HepG2 (cell line): ENCODE measurements around the gene CDC6. TPM values are rescaled to one million over a fixed set of nuclear protein-coding genes. Genes with fewer than 3 reads are reported as not detected.

Source experiments
- ARNTL ChIP-seq: sonication (generic); formaldehyde crosslinking; IDR thresholded peaks from 2 replicates; pipeline ENCODE4 v1.4.0; 2020; ENCODE audit warnings: mild to moderate bottlenecking, missing genetic modification reagents
- BORCS8-MEF2B ChIP-seq: sonication (generic); formaldehyde crosslinking; IDR thresholded peaks from 2 replicates; pipeline ENCODE4 v1.8.0; 2022; ENCODE audit warnings: mild to moderate bottlenecking, missing genetic modification reagents
- BRCA1 ChIP-seq: sonication (generic); formaldehyde crosslinking; IDR thresholded peaks from 2 replicates; pipeline ENCODE4 v1.4.0; 2020; ENCODE audit warnings: missing genetic modification reagents
- E2F5 ChIP-seq: sonication (generic); formaldehyde crosslinking; conservative IDR thresholded peaks from 2 replicates; pipeline ENCODE4 v1.4.0; 2020; ENCODE audit warnings: missing genetic modification reagents
- MAFF ChIP-seq: IDR thresholded peaks from 2 replicates; pipeline ENCODE4 v1.6.1; 2011; ENCODE audit warnings: low read depth, low read length, improper control_type of control experiment
- MXD1 ChIP-seq: sonication (generic); formaldehyde crosslinking; IDR thresholded peaks from 2 replicates; pipeline ENCODE4 v1.4.0; 2020; ENCODE audit warnings: mild to moderate bottlenecking, missing genetic modification reagents
- NFIB ChIP-seq: sonication (generic); formaldehyde crosslinking; IDR thresholded peaks from 2 replicates; pipeline ENCODE4 v1.9.0; 2021; ENCODE audit warnings: missing genetic modification reagents, mild to moderate bottlenecking, borderline replicate concordance
- RARG ChIP-seq: sonication (generic); formaldehyde crosslinking; IDR thresholded peaks from 2 replicates; pipeline ENCODE4 v1.4.0; 2020; ENCODE audit warnings: low read depth, mild to moderate bottlenecking, missing genetic modification reagents
- SNAPC5 ChIP-seq: sonication (generic); formaldehyde crosslinking; IDR thresholded peaks from 2 replicates; pipeline ENCODE4 v1.8.1; 2023; ENCODE audit warnings: mild to moderate bottlenecking, missing genetic modification reagents, borderline replicate concordance
- SP5 ChIP-seq: IDR thresholded peaks from 2 replicates; pipeline ENCODE4 v1.6.1; 2016; ENCODE audit warnings: low read depth, borderline replicate concordance
- SRSF1 ChIP-seq: fragments of 200-400 bp; formaldehyde crosslinking; optimal IDR thresholded peaks from 2 replicates; pipeline ENCODE3; 2017; ENCODE audit warnings: mild to moderate bottlenecking, low read depth, low read length, moderate library complexity
- SRSF4 ChIP-seq: fragments of 200-400 bp; formaldehyde crosslinking; IDR thresholded peaks from one replicate; pipeline ENCODE4 v1.6.1; 2018; ENCODE audit warnings: mild to moderate bottlenecking, low read depth, low read length, moderate library complexity; ENCODE audit not compliant: poor library complexity, severe bottlenecking
- SRY ChIP-seq: sonication (generic); formaldehyde crosslinking; IDR thresholded peaks from 2 replicates; pipeline ENCODE4 v1.8.0; 2022; ENCODE audit warnings: mild to moderate bottlenecking, missing genetic modification reagents
- TOE1 ChIP-seq: sonication (generic); formaldehyde crosslinking; IDR thresholded peaks from 2 replicates; pipeline ENCODE4 v1.4.0; 2020; ENCODE audit warnings: mild to moderate bottlenecking, missing genetic modification reagents
- ZBTB4 ChIP-seq: sonication (generic); formaldehyde crosslinking; IDR thresholded peaks from 2 replicates; pipeline ENCODE4 v1.4.0; 2020; ENCODE audit warnings: missing genetic modification reagents, mild to moderate bottlenecking, borderline replicate concordance
- ZFP90 ChIP-seq: sonication (generic); formaldehyde crosslinking; IDR thresholded peaks from 2 replicates; pipeline ENCODE4 v1.8.0; 2022; ENCODE audit warnings: missing genetic modification reagents, mild to moderate bottlenecking, inconsistent platforms, borderline replicate concordance
- ZKSCAN8 ChIP-seq: IDR thresholded peaks from 2 replicates; pipeline ENCODE4 v1.6.1; 2016; ENCODE audit warnings: borderline replicate concordance, missing genetic modification reagents, missing compliant biosample characterization
- ZNF264 ChIP-seq: sonication (generic); formaldehyde crosslinking; IDR thresholded peaks from 2 replicates; pipeline ENCODE4 v1.4.0; 2020; ENCODE audit warnings: missing genetic modification reagents
- ZNF350 ChIP-seq: sonication (generic); formaldehyde crosslinking; IDR thresholded peaks from 2 replicates; pipeline ENCODE4 v1.4.0; 2020; ENCODE audit warnings: mild to moderate bottlenecking, low read depth, missing genetic modification reagents, borderline replicate concordance
- ZNF446 ChIP-seq: sonication (generic); formaldehyde crosslinking; IDR thresholded peaks from 2 replicates; pipeline ENCODE4 v1.5.0; 2020; ENCODE audit warnings: mild to moderate bottlenecking, missing genetic modification reagents
- ZNF652 ChIP-seq: IDR thresholded peaks from 2 replicates; pipeline ENCODE4 v1.6.1; 2016; ENCODE audit warnings: low read depth, borderline replicate concordance
- ZNF674 ChIP-seq: sonication (generic); formaldehyde crosslinking; IDR thresholded peaks from 2 replicates; pipeline ENCODE4 v1.5.0; 2020; ENCODE audit warnings: low read depth, mild to moderate bottlenecking, missing genetic modification reagents
- polyA plus RNA-seq, 8 experiments: library from polyadenylated mRNA; depleted of rRNA in 3 of 8; stranded (reverse) in 7 of 8; unstranded in 1 of 8; fragments of >200 nt; fragmentation: Illumina TruSeq in 4 of 8; extraction: Trizol in 4 of 8; gene quantifications; 2 replicates each; pipeline versions ENCODE4 v1.2.1 to v1.2.3, GENCODE V29; 2011 to 2016; ENCODE audit warnings: low read depth in 4 of 8, missing spikeins in 1 of 8, mixed read lengths in 1 of 8; ENCODE audit not compliant: insufficient read depth in 1 of 8
- total RNA-seq, 5 experiments: library from RNA; depleted of rRNA; stranded (reverse); fragments of >200 nt; fragmentation: Illumina TruSeq; extraction: Trizol; gene quantifications; 2 replicates each; pipeline ENCODE4 v1.2.3, GENCODE V29; 2016; ENCODE audit warnings: low read depth in 1 of 5

CDC6 gene
- total and polyA plus RNA-seq, 2 of the 13 experiments (the other 11 are each of a cell fraction or from before 2014, with no cell fraction given), result 17.4 to 114 TPM

- TF ChIP-seq ZKSCAN8 (CRISPR knock-in tag) (no peak), BRCA1 (no peak), ZNF350 (CRISPR knock-in tag) (peak; percentile 50; the same call in 1 of the 2 replicates), NFIB (CRISPR knock-in tag) (no peak), ZNF446 (no peak), E2F5 (no peak), SRSF1 (peak; percentile 87), ZFP90 (no peak), ARNTL (CRISPR knock-in tag) (no peak), RARG (no peak), MAFF (no peak), SNAPC5 (no peak), ZNF264 (CRISPR knock-in tag) (no peak), TOE1 (CRISPR knock-in tag) (no peak), SP5 (CRISPR knock-in tag) (no peak), BORCS8-MEF2B (CRISPR knock-in tag) (0 out of 2 replicates have a peak, but pooled peaks have one; percentile 54), ZNF652 (CRISPR knock-in tag) (no peak), SRY (CRISPR knock-in tag) (no peak), ZNF674 (CRISPR knock-in tag) (no peak), ZBTB4 (CRISPR knock-in tag) (peak; percentile 70; the same call in 1 of the 2 replicates), SRSF4 (no peak), MXD1 (CRISPR knock-in tag) (no peak)
- TF ChIP-seq, all 625 proteins: peak for 51
Measured at GRCh38 chr17:40331743-40332641, 44.3 kb downstream of the CDC6 start (continued).
